Measurements from ENCODE around the gene ZBTB48.
"Not testable (repeated sequence)": the region's sequence is repeated elsewhere in the genome, so short reads cannot be mapped to it uniquely, and the experiment has no call there.

ZBTB48 gene

GRCh38 chr1:6579374-6580118 is at the start of gene ZBTB48:
Gene ZBTB48 (plus strand): TSS chr1:6579994. CDS start chr1:6580610, 616 bp downstream.
- DNase-seq, result peak; percentile 95

GRCh38 chr1:6530504-6531160 is 49.2 kb upstream of the ZBTB48 start:
- DNase-seq, result no peak

GRCh38 chr1:6531996-6532395 is 47.8 kb upstream of the ZBTB48 start:
- DNase-seq, result no peak

GRCh38 chr1:6534248-6534822 is 45.5 kb upstream of the ZBTB48 start:
- no peak for DNase-seq

- no peak for DNase-seq
These were observed 44.6 kb upstream of the ZBTB48 start for GRCh38 chr1:6535214-6535613.

GRCh38 chr1:6536291-6536690 is 43.5 kb upstream of the ZBTB48 start:
- DNase-seq, result no peak

- DNase-seq, result peak; percentile 85
These were observed 40.8 kb upstream of the ZBTB48 start for GRCh38 chr1:6538956-6539355.

- peak; percentile 74 for DNase-seq
These were observed 35.0 kb upstream of the ZBTB48 start for GRCh38 chr1:6544831-6545230.

- no peak for DNase-seq
These were observed 34.3 kb upstream of the ZBTB48 start for GRCh38 chr1:6545276-6546112.

GRCh38 chr1:6546326-6546725 is 33.5 kb upstream of the ZBTB48 start:
- no peak for DNase-seq

GRCh38 chr1:6547301-6547700 is 32.5 kb upstream of the ZBTB48 start:
- DNase-seq, result peak; percentile 18

- DNase-seq, result peak; percentile 80
These were observed 25.5 kb upstream of the ZBTB48 start, which contains the start of gene NOL9 for GRCh38 chr1:6554031-6554906. Gene NOL9 (minus strand): TSS chr1:6554513. CDS start chr1:6554502, 11 bp downstream.

- no peak for DNase-seq
These were observed 24.7 kb upstream of the ZBTB48 start, which contains the start of gene TAS1R1 for GRCh38 chr1:6554907-6555778. Gene TAS1R1 (plus strand): TSS chr1:6555307. CDS start chr1:6555374, 67 bp downstream.

- DNase-seq, result no peak
These were observed 22.2 kb upstream of the ZBTB48 start for GRCh38 chr1:6557597-6557996.

- DNase-seq, result not testable (repeated sequence)
These were observed 20.6 kb upstream of the ZBTB48 start for GRCh38 chr1:6559161-6559560.

- no peak for DNase-seq
These were observed 19.5 kb upstream of the ZBTB48 start for GRCh38 chr1:6560267-6560666.

GRCh38 chr1:6569033-6569432 is 10.8 kb upstream of the ZBTB48 start:
- no peak for DNase-seq

- DNase-seq, result no peak
These were observed 9.7 kb upstream of the ZBTB48 start for GRCh38 chr1:6570100-6570499.

- DNase-seq, result no peak
These were observed 8.8 kb upstream of the ZBTB48 start for GRCh38 chr1:6570987-6571386.

GRCh38 chr1:6572653-6573383 is 7.0 kb upstream of the ZBTB48 start:
- DNase-seq, result no peak

Data from HCEC 1CT (cell line).